D341Med (cell line): ENCODE results near the gene KRTAP10-10.
"Not testable (repeated sequence)": the region's sequence is repeated elsewhere in the genome, so short reads cannot be mapped to it uniquely, and the experiment has no call there.

Source experiments
- DNase-seq: peaks from one replicate; pipeline ENCODE4 v3.0.0; 2012; ENCODE audit warnings: low spot score

KRTAP10-10 gene, protein sequence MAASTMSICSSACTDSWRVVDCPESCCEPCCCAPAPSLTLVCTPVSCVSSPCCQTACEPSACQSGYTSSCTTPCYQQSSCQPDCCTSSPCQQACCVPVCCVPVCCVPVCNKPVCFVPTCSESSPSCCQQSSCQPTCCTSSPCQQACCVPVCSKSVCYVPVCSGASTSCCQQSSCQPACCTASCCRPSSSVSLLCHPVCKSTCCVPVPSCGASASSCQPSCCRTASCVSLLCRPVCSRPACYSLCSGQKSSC

DNA sequence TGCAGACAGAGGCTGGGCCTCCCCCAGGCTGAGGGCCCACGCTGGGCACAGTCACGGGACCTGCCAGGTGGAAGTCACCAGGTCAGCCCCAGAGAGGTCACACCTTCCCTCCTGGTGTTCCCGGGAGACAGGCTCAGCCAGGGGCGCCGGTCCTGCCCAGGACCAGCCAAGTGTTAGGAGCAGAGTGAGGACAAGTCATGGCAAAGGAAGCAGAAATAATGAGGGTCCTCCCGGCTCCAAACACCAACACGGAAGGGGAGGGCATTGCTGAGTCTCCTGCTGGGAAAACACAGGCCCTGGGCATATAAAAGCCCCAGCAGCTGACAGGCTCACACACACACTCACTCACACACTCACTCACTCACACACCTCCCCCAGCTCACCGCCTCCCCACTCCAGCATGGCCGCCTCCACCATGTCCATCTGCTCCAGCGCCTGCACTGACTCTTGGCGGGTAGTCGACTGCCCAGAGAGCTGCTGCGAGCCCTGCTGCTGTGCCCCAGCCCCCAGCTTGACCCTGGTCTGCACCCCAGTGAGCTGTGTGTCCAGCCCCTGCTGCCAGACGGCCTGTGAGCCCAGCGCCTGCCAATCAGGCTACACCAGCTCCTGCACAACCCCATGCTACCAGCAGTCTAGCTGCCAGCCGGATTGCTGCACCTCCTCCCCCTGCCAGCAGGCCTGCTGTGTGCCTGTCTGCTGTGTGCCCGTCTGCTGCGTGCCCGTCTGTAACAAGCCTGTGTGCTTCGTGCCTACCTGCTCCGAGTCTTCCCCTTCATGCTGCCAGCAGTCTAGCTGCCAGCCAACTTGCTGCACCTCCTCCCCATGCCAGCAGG is at the start of gene KRTAP10-10:
KRTAP10-10 (plus strand) TSS at position 339 of the 833 bp plus-strand sequence; CDS start at position 401, 62 bp downstream.
- DNase-seq = no peak

DNA sequence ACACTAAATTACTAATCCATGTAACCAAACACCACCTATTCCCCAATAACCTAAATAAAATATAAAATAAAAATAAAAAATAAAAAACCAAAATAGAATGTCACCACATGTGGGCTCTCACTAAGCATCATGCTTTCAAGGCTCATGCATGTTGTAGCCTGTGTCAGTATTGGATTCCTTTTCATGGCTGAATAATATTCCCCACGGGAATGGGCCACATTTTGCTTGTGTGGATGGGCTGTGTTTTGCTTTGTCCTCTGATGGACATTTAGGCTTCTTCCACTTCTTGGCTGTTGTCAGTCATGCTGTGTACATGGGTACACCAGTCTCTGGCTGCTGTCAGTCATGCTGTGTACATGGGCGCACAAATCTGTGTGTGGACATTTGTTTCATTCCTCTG is 48.1 kb upstream of the KRTAP10-10 start:
- no peak for DNase-seq

DNA sequence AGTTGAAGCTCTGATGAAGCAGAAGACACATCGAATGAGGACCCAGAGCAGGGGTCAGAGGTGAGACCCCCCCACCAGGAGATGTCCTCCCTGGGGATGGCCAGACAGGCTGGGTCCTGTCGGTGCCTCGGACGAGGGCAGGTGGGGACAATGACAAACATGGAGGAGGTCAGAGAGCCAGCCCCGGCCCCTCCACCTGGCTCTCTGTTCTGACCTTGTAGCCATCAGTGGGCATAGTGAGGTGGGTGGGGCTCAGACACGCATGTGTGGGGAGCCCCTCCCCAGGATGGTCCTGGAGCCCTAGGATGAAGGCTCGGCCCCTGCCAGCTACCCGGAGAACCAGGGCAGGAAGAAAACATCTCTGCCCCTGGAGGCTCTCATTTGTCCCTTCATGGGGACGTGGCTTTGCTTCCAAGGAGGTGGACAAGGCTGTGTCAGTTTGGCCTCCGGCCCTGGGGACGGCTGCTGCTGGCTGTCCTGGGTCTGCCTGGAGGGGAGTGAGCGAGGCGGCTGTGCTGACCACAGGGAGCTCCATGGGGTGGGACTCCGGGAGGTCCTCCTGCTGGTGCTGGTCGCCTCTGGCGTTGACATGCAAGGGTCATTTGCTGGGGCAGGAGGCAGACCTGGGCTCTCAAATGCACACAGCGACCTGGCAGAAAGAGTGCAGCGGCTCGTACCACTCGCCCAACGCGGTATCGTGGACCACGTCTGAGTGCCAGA is 47.4 kb upstream of the KRTAP10-10 start:
- DNase-seq = no peak

DNA sequence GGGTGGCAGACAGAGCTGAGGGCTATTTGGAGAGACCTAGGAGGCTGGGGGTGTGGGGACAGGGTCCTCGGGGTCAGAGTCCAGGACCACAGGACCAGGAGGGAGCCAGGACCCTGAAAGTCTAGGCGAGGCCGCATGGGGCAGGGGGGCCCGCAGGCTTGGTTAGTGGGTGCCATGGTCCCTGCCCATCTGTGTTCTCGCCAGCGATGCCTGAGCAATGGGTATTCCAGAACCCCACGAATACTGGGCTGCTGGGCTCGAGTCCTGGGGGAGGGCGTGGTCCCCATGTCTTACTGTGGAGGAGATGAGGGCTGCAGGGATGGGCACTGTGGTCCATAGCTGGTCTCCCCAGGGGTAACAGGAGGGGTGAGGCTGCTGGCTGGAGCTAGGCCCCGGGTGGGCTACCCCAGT is 46.8 kb upstream of the KRTAP10-10 start:
- DNase-seq = no peak

DNA sequence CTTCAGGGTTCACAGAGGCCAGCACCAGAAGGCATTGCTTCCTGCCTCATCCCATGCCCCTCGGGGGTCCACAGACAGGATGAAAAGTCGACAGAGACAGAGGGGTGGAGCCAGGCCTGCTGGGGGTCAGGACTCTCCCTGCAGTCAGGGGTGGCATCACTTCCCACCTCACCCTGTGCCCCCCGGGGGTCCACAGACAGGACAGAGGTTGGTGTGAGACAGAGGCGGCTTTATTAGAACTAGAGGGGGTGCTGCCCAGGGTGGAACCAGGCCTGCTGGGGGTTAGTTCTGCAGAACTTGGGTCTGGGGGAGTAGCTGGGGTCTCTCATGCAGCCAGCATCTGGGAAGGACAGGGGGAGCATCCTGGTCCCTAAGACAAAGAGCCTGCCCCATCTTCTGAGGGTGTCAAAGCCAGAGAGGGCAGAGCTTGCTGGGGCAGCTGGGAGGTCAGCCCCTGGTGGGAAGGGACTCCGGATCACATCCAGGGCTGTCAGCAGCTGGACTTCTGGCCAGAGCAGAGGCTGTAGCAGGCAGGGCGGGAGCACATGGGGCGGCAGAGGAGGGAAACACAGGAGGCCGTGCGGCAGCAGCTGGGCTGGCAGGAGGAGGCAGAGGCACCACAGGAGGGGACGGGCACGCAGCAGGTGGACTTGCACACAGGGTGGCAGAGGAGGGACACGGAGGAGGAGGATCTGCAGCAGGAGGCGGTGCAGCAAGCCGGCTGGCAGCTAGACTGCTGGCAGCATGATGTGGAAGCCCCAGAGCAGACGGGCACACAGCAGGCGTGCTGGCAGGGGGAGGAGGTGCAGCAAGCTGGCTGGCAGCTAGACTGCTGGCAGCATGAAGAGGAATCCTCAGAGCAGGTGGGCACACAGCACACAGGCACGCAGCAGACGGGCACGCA is 46.0 kb upstream of the KRTAP10-10 start:
- not testable (repeated sequence) for DNase-seq

DNA sequence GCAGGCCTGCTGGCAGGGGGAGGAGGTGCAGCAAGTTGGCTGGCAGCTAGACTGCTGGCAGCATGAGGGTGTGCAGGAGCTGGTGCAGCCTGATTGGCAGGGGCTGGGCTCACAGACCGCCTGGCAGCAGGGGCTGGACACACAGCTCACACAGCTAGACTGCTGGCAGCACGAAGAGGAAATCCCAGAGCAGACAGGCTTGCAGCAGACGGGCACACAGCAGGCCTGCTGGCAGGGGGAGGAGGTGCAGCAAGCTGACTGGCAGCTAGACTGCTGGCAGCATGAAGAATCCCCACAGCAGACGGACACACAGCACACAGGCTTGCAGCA is 45.4 kb upstream of the KRTAP10-10 start:
- not testable (repeated sequence) for DNase-seq

DNA sequence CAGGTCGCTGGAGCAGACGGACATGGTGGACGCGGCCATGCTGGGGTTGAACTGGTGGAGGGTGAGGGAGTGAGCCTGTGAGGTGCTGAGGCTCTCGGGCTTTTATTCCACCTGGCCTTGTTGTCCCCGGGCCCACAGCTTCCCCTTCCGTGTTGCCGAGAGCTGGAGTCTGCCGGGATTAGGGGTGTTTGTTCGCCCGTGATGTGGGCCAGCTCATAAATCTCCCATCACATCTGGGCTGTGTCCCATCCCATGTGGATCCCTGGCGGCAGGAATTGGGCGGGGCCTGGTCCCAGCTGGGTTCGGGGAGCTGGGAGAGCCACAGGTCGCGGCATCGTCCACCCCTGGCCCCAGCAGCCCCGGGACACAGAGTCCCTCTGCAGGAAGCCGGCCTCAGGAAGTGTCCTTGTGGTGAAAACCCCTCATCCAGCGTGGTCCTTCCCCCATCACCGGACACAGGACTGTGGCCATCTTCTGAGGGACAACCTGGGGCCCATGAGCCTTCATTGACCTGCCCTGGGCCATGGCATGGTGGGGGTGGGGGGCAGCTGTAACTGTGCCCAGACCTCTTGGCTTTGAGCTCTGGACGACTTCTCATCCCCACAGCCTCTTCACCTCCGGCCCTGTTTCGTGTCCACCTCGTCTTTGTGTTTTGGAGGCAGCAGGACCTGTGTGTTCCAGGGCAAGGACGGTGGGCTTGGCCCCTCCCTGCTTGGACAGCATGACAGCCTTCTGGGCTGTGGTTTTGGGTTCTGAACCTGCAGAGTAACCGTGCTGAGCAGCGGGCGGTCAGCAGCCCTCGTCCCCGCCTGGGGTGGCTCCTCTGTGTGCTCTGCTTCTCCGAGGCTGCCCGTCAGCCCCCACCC is 44.5 kb upstream of the KRTAP10-10 start, which contains the start of gene KRTAP10-6:
KRTAP10-6 (minus strand) TSS at position 60 of the 866 bp plus-strand sequence; CDS start at position 39, 21 bp downstream.
- no peak for DNase-seq

DNA sequence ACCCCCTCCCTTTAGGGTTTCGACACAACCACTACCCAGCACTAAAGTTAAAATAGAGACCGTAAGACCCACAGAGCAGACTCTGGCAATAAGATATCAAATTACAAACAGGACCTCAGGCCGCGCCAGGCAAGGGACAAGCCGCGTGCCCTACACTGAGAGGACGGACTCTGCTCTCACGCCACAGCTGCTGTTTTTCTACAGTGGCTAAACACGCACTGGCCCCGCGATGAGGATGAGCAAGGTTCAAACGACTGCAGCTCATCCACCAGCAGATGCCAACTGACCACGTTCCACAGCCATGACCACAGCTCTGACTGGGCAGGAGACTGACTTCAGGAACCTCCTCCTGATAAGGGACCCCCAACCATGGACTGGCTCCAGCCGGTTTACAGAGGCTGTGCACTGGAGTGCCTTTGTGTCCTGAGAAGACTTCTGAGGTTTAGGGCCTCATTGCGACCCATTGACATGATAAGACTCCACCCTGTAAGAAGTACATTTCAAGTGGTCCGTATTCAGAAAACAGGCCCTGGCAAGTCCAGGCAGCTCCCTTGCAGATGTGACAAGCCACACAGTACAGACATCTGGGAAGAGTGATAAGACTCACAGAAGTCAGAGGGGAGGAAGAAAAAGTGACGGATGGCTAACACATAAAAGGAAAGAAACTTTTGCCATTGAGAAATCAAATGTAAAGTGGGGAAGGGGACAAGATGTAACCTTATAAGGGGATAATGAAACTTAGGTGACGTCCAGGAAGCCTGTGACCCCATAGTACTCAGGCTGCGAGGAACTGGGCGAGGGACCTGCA is 43.4 kb upstream of the KRTAP10-10 start:
- DNase-seq = no peak

DNA sequence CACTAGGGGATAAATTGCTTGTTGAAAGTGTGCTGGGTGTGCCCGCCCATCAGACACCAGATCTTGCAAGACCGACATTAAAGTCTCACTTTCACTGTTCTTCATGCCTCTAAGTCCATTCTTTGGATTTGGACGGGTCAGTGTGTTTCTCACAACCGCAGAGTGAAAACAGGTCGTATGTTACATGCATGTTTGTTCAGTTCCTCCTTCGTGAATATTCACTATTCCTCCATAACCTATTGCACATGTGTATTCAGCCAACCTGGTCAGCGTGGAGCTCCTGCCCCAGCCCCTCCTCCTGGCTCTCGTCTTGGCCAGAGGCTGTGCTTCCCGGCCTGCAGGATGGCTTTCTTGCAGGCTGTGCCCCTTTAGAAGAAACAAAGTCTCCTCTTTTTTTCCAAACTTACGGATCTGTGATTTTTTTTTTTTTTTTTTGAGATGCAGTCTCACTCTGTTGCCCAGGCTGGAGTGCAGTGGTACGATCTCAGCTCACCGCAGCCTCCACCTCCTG is 42.7 kb upstream of the KRTAP10-10 start:
- DNase-seq = no peak

DNA sequence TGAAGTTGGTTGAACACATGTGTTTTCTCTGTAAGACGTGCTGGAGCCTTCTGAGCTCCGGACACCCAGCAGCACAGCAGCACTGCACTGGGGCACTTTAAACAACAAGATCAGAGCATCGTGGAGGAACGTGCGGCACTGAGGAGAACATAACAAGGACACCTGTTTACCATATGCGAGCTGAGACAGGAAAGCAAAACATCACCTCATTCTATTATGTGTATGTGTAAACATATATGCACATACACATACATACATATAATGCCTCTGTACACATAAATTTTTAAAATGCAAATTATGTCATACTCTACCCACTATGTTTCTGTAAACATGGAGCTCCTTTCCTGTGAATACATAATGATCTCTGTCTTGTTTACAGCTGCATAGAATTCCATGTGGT is 41.6 kb upstream of the KRTAP10-10 start:
- DNase-seq = no peak

DNA sequence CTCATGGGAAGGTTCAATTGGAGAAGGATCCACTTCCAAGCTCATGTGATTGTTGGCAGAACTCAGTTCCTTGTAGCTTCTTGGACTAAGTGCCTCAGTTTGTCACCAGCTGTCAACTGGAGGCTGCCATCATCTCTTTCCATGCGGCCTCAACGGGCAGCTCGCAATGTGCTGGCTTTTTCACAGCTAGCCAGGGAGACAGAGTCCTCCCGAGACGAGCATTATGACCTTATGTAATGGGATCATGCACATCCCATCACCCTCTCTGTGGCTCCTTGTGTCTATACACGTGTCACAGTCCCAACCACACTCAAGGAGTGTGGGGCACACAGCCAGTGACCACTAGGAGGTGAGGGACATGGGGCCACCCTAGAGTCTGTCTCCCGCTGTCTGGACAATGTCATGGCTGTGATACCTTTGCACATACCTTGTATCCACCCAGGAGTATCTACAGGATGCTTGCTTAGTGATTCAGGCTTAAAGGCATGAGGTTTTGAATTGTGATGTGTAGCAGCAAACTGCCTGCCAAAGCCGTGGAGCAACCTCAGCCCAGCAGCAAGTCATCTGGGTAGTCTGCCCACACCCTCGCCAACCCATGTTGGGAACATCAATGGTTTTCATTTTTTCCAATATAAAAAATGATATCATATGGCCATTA is 41.0 kb upstream of the KRTAP10-10 start:
- DNase-seq = no peak

DNA sequence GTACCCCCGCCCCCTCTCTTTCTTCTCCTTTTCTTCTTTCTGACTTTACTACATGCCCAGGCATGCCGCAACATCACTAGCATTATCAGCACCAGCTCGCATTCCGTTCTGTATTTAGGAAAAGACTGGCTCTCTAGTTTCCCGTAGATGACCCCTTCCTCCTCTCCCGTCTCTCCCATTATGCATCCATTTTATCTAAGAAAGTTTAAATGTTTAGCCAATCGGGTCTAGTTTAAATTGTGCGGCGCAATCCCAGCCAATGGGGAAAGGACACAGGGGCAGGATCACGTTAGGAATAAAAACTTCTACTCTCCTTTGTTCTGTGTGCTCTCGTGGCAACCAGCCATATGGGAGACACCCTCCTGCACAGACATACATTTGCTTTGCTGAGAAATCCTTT is 39.1 kb upstream of the KRTAP10-10 start:
- DNase-seq = no peak

DNA sequence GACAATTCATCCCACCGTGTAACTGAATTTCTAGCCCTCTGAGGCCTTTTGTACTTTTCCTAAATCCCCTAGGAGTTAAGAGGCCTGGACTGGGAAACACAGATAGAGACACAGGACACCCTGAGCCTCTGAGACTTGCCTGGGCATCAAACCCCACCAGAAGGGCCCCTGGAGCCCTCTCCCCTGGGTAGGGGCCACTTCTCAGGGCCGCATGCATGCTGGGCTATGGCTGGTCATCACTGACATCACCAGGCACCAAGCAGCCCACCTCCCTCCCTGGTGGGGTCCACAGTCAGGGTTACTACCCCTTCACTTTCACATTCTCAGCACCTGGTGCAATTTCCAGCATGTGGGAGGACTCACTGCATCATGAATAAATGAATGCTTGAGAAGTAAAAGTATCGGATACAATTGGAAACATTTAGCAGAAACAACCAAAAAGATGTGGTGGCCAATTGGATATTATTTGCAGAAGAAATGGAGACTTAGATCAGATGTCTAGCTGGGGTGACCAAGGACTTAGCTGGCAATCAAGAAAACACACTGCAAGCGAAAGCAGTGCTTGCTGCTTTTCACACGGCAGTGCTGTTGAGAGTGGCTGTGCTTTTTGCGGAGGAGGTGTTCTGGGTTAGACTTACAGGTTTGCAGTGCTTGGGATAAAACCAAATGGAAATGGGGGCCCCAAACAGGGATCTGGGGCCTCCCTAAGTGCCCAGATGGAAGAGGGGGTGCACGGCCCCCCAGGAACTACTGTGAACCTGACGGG is 37.7 kb upstream of the KRTAP10-10 start:
- no peak for DNase-seq

DNA sequence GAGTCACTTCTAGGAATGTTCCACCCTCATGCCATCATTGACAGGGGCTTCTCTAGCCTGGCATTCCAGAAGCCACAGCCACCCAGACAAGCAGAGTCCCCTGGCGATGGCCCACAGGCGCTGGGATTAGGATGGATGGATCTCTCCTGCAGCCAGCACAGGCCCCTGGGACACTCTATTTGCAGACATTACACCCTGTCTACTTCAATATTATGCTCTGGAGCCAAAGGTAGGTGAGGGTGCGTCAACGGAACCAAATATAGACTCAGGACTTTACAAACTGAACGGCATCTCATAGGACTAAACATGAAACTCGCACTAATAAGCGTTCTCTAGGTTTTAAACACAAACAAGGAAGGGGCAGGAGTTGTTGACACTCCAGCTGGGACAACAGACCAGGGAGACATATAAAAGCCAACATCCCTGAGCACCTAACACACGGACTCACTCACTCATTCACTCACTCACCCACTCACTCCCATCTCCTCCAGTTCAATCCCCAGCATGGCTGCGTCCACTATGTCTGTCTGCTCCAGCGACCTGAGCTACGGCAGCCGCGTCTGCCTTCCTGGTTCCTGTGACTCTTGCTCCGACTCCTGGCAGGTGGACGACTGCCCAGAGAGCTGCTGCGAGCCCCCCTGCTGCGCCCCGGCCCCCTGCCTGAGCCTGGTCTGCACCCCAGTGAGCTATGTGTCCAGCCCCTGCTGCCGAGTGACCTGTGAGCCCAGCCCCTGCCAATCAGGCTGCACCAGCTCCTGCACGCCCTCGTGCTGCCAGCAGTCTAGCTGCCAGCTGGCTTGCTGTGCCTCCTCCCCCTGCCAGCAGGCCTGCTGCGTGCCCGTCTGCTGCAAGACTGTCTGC is 36.8 kb upstream of the KRTAP10-10 start, which contains the start of gene KRTAP10-7:
KRTAP10-7 (plus strand) TSS at position 480 of the 861 bp plus-strand sequence; CDS start at position 505, 25 bp downstream.
- DNase-seq = not testable (repeated sequence)

DNA sequence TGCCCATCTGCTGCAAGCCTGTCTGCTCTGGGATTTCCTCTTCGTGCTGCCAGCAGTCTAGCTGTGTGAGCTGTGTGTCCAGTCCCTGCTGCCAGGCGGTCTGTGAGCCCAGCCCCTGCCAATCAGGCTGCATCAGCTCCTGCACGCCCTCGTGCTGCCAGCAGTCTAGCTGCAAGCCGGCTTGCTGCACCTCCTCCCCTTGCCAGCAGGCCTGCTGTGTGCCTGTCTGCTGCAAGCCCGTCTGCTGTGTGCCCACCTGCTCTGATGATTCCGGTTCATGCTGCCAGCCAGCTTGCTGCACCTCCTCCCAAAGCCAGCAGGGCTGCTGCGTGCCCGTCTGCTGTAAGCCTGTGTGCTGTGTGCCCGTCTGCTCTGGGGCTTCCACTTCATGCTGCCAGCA is 36.1 kb upstream of the KRTAP10-10 start:
- DNase-seq = not testable (repeated sequence)

DNA sequence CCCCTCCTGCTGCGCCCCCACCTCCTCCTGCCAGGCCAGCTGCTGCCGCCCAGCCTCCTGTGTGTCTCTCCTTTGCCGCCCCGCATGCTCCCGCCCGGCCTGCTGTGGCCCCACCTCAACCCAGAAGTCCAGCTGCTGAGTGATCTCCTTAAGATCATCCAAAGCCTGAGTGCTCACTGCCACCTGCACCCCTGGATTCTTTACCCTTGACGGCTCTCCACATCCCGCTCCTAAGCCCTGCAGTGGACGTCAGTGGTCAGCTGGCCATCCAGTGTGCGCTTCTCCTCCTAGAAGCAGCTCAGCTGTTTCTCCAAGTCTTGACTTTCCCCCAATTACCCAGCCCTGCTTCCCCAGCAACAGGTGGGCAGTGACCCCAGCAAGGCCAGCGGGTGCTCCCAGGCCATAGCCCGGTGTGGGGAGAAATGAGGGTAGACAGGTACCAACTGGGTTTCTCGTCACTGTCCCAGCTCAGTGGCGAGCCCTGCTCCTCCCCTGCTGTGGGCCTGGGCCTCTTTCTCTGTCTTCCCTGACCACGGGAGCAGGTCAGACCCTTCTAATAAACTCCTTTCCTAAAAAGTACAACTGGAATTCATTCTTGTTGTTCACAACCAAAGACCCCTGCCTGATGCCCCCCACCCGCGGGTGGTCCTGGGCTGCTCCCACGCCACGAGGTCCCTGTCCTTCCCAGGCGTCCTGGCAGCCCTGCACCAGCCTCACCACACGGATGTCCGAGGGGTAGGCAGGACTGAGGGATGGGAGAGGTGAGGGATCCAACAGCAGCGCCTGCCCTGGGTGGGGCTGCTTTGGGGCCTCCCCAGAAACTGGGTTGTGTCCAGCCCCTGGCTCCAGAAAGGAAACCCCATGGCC is 35.3 kb upstream of the KRTAP10-10 start:
- no peak for DNase-seq
